Measurements from ENCODE around the gene ARIH2.

The ARIH2 gene

GRCh38 chr3:48997714-48998637, 79.3 kb downstream of the ARIH2 start:
- no peak for TF ChIP-seq CTCF (IDR thresholded peaks at IDR 0.05)

GRCh38 chr3:48999085-48999858, 80.6 kb downstream of the ARIH2 start:
- no peak for TF ChIP-seq CTCF (IDR thresholded peaks at IDR 0.05)

- TF ChIP-seq CTCF (IDR thresholded peaks at IDR 0.05): no peak
Observed at GRCh38 chr3:49001155-49001554, 82.5 kb downstream of the ARIH2 start.

- TF ChIP-seq CTCF (IDR thresholded peaks at IDR 0.05): no peak
Observed at GRCh38 chr3:49004352-49005302, 86.0 kb downstream of the ARIH2 start.

GRCh38 chr3:49005303-49005680, 86.7 kb downstream of the ARIH2 start:
- TF ChIP-seq CTCF (IDR thresholded peaks at IDR 0.05): no peak

- no peak for TF ChIP-seq CTCF (IDR thresholded peaks at IDR 0.05)
Observed at GRCh38 chr3:49005998-49006397, 87.4 kb downstream of the ARIH2 start.

Data from LNCAP (cell line).